Retinal pigment epithelial cell (primary cell): ENCODE results near the gene HS1BP3.

Experiments
- DNase-seq: peaks from one replicate; pipeline ENCODE4 v3.0.0-alpha.2; 2010; ENCODE audit warnings: low read depth
- H3K4me3 ChIP-seq: 2 replicates; pipeline ENCODE4 v1.5.1; 2011; ENCODE audit warnings: mild to moderate bottlenecking, low read length, control low read depth, moderate library complexity
- CTCF ChIP-seq: conservative IDR thresholded peaks from 2 replicates; pipeline ENCODE4 v1.5.1; 2011; ENCODE audit warnings: low read depth, low read length, control low read depth, inconsistent platforms

HS1BP3 gene

DNA sequence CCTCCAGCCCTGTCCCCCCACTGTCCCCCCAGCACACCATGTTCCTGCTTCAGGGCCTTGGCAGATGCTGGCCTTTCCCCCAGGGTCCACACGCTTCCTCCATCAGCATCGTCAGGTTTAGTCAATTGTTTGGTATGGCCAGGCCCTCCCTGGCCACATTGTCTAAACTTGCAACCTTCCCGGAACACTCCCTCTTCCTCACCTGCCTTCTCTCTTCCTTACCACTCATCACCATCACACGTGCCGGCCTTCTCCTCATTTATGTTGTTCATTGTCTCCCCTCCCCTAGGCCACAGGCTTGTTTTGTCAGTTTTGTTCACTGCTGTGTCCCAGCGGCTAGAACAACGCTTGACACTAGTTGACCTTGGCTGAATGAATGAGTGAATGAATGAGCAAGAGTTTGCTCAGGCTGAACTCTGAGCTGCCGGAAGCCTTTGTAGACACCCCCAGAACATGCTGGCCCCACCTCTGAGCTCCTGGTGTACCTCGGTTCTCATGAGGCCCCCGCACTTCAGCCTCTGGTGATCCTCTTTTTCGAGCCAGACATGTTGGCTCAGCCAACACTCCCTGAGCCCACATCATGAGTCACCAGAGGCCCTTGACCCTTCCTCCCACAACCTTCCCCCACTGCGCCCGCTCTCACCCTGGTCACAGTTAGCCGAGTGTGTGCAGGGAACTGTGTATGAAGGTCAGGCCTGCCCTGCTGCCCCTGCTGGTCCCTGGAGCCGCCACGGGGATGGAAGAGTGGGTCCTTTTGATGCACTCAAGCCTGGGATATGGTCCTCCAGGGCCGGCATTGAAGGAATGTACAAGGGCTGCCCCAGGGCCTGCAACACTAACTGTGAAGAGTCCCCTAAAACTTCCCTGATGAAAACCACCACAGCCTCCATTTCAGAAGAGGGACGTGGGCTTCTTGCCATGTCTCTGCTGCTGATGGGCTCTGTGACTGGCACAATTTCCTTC, 57.5 kb downstream of the HS1BP3 start:
- DNase-seq = peak; percentile 87

DNA sequence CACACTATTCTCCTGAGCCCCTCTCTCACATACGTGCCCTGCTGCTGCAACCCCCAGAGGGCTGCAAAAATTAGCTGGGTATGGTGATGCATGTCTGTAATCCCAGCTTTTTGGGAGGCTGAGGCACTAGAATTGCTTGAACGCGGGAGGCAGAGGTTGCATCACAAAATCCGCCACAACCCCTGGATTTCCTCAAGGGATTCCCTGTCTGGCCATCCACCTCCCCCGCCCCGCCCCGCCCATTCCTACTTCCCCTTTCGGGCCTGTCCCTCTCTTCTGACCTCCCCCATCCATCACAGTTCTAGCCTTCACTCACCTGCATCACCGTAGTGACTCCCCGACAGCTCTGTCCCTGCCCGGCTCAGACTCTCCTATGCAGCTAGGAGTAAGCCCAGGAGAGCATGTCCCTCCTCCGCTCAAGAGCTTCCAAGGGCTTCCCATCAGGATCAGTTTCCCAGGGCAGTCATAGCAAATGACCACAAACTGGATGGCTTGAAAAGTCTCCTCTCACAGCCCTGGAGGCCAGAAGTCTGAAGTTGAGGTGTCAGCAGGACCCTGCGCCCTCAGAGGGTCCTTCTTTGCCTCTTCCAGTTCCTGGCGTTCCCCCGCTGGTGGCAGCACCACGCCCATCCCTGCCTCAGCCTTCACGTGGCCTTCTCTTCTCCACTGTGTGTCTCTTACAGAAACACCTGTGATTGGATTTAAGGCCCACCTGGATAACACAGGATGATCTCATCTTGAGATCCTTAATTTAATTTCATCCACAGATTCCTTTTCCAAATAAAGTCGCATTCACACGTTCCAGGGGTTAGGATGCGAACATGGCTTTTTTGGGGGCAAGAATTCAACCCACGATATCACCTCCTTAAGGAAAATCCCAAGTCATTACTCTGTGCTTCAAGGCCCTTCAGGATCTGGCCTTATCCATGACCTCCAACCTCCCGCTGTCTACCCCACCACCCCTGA, 58.5 kb downstream of the HS1BP3 start:
- TF ChIP-seq CTCF = peak; percentile 16
- H3K4me3 ChIP-seq = no peak overlapping the region
- no peak for DNase-seq

More for the DNA sequence above, 57.5 kb downstream of the HS1BP3 start:
- TF ChIP-seq CTCF = peak; percentile 9
- no peak overlapping the region for H3K4me3 ChIP-seq

DNA sequence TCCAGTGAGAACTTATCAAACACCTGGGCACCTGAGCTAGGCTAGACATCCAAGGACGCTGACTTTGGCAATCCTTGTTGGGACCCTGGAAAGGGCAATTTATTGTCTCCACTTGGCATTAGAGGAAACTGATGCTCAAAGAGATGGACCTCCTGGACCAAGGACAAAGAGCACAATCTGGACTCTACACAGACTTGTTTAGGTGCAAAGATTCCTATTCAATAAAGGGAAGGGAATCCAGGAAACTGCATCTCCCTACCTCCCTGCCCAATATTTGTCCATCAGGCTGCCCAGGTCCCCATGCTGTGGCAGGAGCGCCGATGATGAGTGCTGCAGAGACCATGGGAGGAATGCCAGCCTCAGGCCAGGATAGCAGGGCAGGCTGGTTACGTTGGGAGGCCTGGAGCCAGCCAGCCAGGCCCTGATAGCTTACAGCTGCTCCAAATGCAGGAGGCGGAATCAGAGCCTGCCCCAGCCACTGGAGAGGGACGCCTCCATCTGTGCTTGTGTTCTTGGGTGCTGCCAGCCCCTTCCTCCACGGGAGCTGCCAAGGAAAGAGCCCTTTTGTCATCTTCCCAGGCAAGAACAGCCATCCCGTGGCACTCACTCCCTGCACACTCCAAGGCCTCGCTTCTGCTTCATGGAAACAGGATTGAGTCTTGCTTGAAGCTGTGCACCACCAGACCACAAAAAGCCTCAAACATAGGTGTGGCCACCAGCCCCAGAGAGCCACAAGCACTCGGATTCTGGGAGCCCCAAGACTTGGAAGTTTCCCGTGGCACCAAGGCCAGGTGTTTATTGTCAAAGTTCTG, 60.0 kb downstream of the HS1BP3 start:
- no peak overlapping the region for H3K4me3 ChIP-seq
- TF ChIP-seq CTCF = no peak
- DNase-seq = no peak

DNA sequence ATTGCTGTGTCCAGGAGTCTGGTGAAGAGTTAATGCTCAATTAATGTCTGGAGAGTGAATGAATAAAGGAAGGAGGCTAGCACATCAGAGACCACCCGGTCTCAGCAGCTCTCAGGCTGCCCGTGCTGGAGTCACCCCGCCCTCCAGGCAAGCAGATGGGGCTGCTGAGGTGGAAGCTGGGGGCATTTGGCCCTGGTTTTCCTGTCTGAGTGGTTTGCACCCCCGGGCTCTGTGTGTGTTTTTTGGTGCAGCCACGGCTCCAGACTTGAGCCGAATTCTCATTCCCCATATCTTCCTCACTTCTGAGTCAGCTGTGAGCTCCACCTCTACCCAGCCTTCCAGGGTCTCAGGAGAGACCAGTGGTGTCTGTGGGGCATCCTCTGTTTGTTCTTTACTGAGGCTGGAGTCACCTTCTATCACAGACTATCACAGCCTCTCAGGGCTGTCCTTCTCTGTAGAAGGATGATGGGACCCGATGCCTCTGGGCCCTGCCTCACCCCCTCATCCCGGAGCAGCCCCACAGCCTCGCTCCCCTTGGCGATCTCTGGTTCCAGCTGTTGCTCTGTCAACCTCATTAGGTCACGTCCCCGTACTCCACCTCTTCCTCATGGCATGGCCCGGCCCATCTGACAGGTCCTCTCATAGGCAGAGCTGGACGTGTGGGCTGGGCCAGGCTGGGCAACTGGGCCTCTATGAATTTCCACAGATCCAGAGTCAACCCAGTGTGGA, 60.8 kb downstream of the HS1BP3 start:
- TF ChIP-seq CTCF = no peak
- DNase-seq = no peak

GRCh38 chr2:20588918-20589871, 61.7 kb downstream of the HS1BP3 start:
- no peak for TF ChIP-seq CTCF
- no peak overlapping the region for H3K4me3 ChIP-seq
- DNase-seq = no peak

More for the DNA sequence above, 60.8 kb downstream of the HS1BP3 start:
- no peak overlapping the region for H3K4me3 ChIP-seq
